ENCODE results near the gene CD209.

The CD209 gene

DNA sequence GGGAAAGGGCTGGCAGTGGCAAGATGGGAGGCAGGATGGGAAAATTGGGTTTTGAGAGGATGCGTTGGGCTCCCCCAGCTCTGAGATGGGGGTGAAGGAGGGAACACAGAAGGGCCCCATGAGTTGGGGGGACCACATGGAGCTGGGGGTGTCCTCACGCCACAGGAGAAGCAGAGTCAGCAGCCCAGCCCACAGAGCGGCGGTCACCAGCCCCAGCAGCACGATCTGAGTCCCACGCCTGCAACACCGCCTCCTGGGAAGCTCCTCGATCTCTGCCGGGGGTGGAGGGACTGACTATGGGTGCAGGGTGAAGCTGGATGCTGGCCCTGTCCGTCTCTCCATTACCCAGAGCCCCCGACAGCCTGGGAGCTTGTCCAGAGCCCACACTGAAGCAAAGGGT, 48.8 kb downstream of the CD209 start:
- TF ChIP-seq EGR1 (IDR thresholded peaks at IDR 0.05) (no peak), CREB1 (IDR thresholded peaks at IDR 0.05; ENCODE audit: low read depth) (no peak), TEAD4 (IDR thresholded peaks at IDR 0.05) (no peak), EP300 (IDR thresholded peaks at IDR 0.05; ENCODE audit: borderline replicate concordance) (no peak), ZBTB7A (IDR thresholded peaks at IDR 0.05; ENCODE audit: low read depth) (no peak), YY1 (IDR thresholded peaks at IDR 0.05; ENCODE audit: low read depth) (no peak), FOXM1 (IDR thresholded peaks at IDR 0.05; ENCODE audit: borderline replicate concordance, low read depth) (no peak), TCF12 (IDR thresholded peaks at IDR 0.05; ENCODE audit: low read depth) (no peak), TAF1 (IDR thresholded peaks at IDR 0.05; ENCODE audit: low read depth) (no peak), CEBPB (IDR thresholded peaks at IDR 0.05) (no peak), NFIC (IDR thresholded peaks at IDR 0.05) (no peak), RAD21 (IDR thresholded peaks at IDR 0.05; ENCODE audit: low read depth) (no peak)
- TF ChIP-seq, protein P1, sequence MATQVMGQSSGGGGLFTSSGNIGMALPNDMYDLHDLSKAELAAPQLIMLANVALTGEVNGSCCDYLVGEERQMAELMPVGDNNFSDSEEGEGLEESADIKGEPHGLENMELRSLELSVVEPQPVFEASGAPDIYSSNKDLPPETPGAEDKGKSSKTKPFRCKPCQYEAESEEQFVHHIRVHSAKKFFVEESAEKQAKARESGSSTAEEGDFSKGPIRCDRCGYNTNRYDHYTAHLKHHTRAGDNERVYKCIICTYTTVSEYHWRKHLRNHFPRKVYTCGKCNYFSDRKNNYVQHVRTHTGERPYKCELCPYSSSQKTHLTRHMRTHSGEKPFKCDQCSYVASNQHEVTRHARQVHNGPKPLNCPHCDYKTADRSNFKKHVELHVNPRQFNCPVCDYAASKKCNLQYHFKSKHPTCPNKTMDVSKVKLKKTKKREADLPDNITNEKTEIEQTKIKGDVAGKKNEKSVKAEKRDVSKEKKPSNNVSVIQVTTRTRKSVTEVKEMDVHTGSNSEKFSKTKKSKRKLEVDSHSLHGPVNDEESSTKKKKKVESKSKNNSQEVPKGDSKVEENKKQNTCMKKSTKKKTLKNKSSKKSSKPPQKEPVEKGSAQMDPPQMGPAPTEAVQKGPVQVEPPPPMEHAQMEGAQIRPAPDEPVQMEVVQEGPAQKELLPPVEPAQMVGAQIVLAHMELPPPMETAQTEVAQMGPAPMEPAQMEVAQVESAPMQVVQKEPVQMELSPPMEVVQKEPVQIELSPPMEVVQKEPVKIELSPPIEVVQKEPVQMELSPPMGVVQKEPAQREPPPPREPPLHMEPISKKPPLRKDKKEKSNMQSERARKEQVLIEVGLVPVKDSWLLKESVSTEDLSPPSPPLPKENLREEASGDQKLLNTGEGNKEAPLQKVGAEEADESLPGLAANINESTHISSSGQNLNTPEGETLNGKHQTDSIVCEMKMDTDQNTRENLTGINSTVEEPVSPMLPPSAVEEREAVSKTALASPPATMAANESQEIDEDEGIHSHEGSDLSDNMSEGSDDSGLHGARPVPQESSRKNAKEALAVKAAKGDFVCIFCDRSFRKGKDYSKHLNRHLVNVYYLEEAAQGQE (IDR thresholded peaks at IDR 0.05; ENCODE audit: low read depth) = no peak
- TF ChIP-seq, protein P2, sequence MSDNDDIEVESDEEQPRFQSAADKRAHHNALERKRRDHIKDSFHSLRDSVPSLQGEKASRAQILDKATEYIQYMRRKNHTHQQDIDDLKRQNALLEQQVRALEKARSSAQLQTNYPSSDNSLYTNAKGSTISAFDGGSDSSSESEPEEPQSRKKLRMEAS (IDR thresholded peaks at IDR 0.05) = no peak
- TF ChIP-seq, protein P3, sequence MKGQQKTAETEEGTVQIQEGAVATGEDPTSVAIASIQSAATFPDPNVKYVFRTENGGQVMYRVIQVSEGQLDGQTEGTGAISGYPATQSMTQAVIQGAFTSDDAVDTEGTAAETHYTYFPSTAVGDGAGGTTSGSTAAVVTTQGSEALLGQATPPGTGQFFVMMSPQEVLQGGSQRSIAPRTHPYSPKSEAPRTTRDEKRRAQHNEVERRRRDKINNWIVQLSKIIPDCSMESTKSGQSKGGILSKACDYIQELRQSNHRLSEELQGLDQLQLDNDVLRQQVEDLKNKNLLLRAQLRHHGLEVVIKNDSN (IDR thresholded peaks at IDR 0.05) = no peak

DNA sequence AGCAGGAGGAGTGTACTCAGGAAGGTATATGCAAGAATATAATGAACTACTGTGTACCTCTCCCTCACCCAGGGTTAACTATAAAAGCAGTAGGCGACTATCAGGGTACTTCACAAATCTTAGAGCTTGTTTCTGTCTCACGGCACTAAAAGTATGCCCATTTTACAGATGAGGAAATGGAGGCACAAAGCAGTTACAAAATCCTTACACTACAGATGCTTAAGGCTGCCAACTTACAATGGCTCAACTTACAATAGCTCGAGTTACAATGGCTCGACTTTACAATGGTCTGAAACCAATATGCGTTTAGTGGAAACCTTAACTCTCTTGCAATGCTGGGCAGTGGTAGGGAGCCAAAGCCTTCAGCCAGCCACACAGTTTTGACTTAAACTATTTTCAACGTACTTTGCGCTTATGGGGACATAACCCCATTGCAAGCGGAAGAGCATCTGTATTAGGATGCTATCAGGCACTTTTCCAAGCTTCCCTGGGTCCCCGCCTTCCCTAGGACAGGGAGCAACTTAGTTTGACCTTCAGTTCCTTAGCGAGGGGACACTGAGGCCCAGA, 49.5 kb downstream of the CD209 start:
- TF ChIP-seq ZBTB7A (IDR thresholded peaks at IDR 0.05; ENCODE audit: low read depth) = no peak
- TF ChIP-seq CREB1 (IDR thresholded peaks at IDR 0.05; ENCODE audit: low read depth) = no peak
- TF ChIP-seq CEBPB (IDR thresholded peaks at IDR 0.05) = no peak
- TF ChIP-seq, protein P2 (IDR thresholded peaks at IDR 0.05) = no peak
- TF ChIP-seq, protein P1 (IDR thresholded peaks at IDR 0.05; ENCODE audit: low read depth) = no peak
- TF ChIP-seq YY1 (IDR thresholded peaks at IDR 0.05; ENCODE audit: low read depth) = no peak
- TF ChIP-seq EGR1 (IDR thresholded peaks at IDR 0.05) = no peak
- no peak for TF ChIP-seq FOXM1 (IDR thresholded peaks at IDR 0.05; ENCODE audit: borderline replicate concordance, low read depth)
- TF ChIP-seq TEAD4 (IDR thresholded peaks at IDR 0.05) = no peak
- TF ChIP-seq, protein P3 (IDR thresholded peaks at IDR 0.05) = no peak
- no peak for TF ChIP-seq TAF1 (IDR thresholded peaks at IDR 0.05; ENCODE audit: low read depth)
- TF ChIP-seq RAD21 (IDR thresholded peaks at IDR 0.05; ENCODE audit: low read depth) = no peak
- TF ChIP-seq TCF12 (IDR thresholded peaks at IDR 0.05; ENCODE audit: low read depth) = no peak
- no peak for TF ChIP-seq EP300 (IDR thresholded peaks at IDR 0.05; ENCODE audit: borderline replicate concordance)

DNA sequence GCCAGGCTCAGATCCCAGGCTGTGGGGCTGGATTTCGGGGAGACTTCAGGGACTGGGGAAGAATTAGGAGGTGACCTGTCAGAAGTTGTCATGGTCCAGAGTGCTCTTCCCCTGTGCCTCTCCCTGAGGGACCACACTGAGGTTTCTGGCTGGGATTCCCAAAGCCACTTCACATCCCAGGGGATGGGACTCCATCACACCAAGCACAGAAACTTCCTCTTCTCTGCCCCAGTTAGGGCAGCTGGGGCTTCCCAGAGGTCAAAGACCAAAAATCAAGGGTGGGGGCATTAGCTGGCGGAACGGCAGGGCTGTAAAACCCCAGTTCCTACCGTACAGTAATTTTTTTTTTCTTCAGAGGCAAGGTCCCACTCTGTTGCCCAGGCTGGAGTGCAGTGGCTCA, 52.8 kb downstream of the CD209 start:
- TF ChIP-seq, protein P2 (IDR thresholded peaks at IDR 0.05) = no peak
- no peak for TF ChIP-seq TEAD4 (IDR thresholded peaks at IDR 0.05)
- TF ChIP-seq EGR1 (IDR thresholded peaks at IDR 0.05) = no peak
- TF ChIP-seq EP300 (IDR thresholded peaks at IDR 0.05; ENCODE audit: borderline replicate concordance) = no peak
- TF ChIP-seq CEBPB (IDR thresholded peaks at IDR 0.05) = no peak
- TF ChIP-seq TAF1 (IDR thresholded peaks at IDR 0.05; ENCODE audit: low read depth) = no peak
- TF ChIP-seq, protein P3 (IDR thresholded peaks at IDR 0.05) = no peak
- TF ChIP-seq FOXM1 (IDR thresholded peaks at IDR 0.05; ENCODE audit: borderline replicate concordance, low read depth) = no peak
- no peak for TF ChIP-seq CREB1 (IDR thresholded peaks at IDR 0.05; ENCODE audit: low read depth)
- no peak for TF ChIP-seq RAD21 (IDR thresholded peaks at IDR 0.05; ENCODE audit: low read depth)

DNA sequence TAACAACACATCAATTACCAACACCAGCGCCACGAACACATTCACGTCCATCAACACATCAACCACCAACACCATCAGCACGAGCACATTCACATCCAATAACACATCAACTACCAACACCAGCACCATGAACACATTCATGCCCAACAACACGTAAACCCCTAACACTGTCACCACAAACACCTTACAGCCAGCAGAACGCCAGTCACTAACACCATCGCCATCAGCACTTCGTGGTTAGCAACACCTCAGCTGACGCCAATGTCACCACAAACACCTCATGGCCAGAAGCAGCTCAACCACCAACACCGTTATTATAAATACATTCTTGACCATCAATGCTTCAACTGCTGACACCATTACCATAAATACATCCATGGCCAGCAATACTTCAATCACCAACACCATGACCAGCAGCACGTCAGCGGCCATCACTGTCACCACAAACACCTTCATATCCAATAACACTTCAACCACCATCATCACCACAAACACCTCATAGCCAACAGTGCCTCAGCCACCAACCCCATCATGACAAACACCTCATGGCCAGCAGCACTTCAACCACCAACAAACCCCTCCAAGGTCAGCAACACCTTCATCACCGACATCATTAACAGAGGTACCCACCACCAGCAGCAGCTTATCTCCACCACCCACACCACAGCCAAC, 54.8 kb downstream of the CD209 start:
- TF ChIP-seq, protein P1 (IDR thresholded peaks at IDR 0.05; ENCODE audit: low read depth) = no peak
- no peak for TF ChIP-seq EGR1 (IDR thresholded peaks at IDR 0.05)
- TF ChIP-seq, protein P2 (IDR thresholded peaks at IDR 0.05) = no peak
- TF ChIP-seq TEAD4 (IDR thresholded peaks at IDR 0.05) = no peak
- TF ChIP-seq TCF12 (IDR thresholded peaks at IDR 0.05; ENCODE audit: low read depth) = no peak
- TF ChIP-seq TAF1 (IDR thresholded peaks at IDR 0.05; ENCODE audit: low read depth) = no peak
- no peak for TF ChIP-seq EP300 (IDR thresholded peaks at IDR 0.05; ENCODE audit: borderline replicate concordance)
- no peak for TF ChIP-seq NFIC (IDR thresholded peaks at IDR 0.05)
- TF ChIP-seq, protein P3 (IDR thresholded peaks at IDR 0.05) = no peak
- TF ChIP-seq ZBTB7A (IDR thresholded peaks at IDR 0.05; ENCODE audit: low read depth) = no peak
- no peak for TF ChIP-seq FOXM1 (IDR thresholded peaks at IDR 0.05; ENCODE audit: borderline replicate concordance, low read depth)
- no peak for TF ChIP-seq CEBPB (IDR thresholded peaks at IDR 0.05)
- TF ChIP-seq YY1 (IDR thresholded peaks at IDR 0.05; ENCODE audit: low read depth) = no peak
- no peak for TF ChIP-seq CREB1 (IDR thresholded peaks at IDR 0.05; ENCODE audit: low read depth)
- TF ChIP-seq RAD21 (IDR thresholded peaks at IDR 0.05; ENCODE audit: low read depth) = no peak

Data from Ishikawa (cell line).